Measurements from ENCODE around the gene PRRT1B. TPM values are rescaled to one million over a fixed set of nuclear protein-coding genes. Genes with fewer than 3 reads are reported as not detected.
A peak's percentile ranks its signal among the peaks of the same experiment; 100 is the strongest.

PRRT1B gene
- total RNA-seq (2011; cell fraction: chromatin; rRNA removed; ENCODE audit: low replicate concordance): not detected in 2 replicates
- not detected in 2 replicates for total RNA-seq (2011; cell fraction: nucleolus; rRNA removed)
- not detected in 2 replicates for total RNA-seq (2011; cell fraction: nucleoplasm; rRNA removed)
- total RNA-seq (2014; rRNA removed) (not detected in 2 replicates), total RNA-seq (2014; rRNA removed; fragmentation: Illumina TruSeq; extraction: Trizol) (not detected in 2 replicates), total RNA-seq (2015; rRNA removed; fragmentation: Illumina TruSeq; extraction: Trizol) (not detected in 2 replicates), total RNA-seq (2021) (not detected in 2 replicates), polyA plus RNA-seq (2011; rRNA removed) (not detected in 2 replicates), polyA plus RNA-seq (2014; fragmentation: Illumina TruSeq; extraction: Trizol) (not detected in 2 replicates), polyA plus RNA-seq (2014; fragmentation: Nextera tagmentation; extraction: Ambion mirVana) (not detected), polyA plus RNA-seq (2014; rRNA removed) (not detected in 2 replicates), polyA minus RNA-seq (2011; rRNA and poly(A)+ RNA removed) (not detected in 2 replicates), Bru-seq, nascent RNA (percentile 13 among the genes with signal in this experiment), BruChase-seq, experiment 1, labeled RNA remaining after a 2-hour chase (percentile 7 among the genes with signal in this experiment), BruChase-seq, experiment 2, labeled RNA remaining after a 6-hour chase (percentile 12 among the genes with signal in this experiment)
- not detected in 2 replicates for polyA plus RNA-seq (2011; cell fraction: cytosol; rRNA removed)
- not detected in 2 replicates for polyA plus RNA-seq (2011; cell fraction: nucleus; rRNA removed)
- not detected in 2 replicates for polyA plus RNA-seq (2012)
- not detected in 2 replicates for polyA minus RNA-seq (2011; cell fraction: cytosol; rRNA and poly(A)+ RNA removed)
- polyA minus RNA-seq (2011; cell fraction: nucleus; rRNA and poly(A)+ RNA removed): not detected in 2 replicates
- long read RNA-seq, experiment 1: 0 reads
- long read RNA-seq, experiment 2: 0 reads
- long read RNA-seq, experiment 3: 0 reads

- in situ Hi-C loops (cut with MboI): no loop called here
- Histone ChIP-seq H3K9me1 (ENCODE audit: control insufficient read depth, insufficient read depth, low read length) (no peaks in the 10 kb centered on the region), H3K79me2 (ENCODE audit: control insufficient read depth, insufficient read depth, low read length) (no peaks in the 10 kb centered on the region), H3K9ac (ENCODE audit: insufficient read depth in 1 of 2, low read depth in 2 of 2, low read length in 2 of 2) (no peak within 1 kb of the TSS), H3K4me2 (ENCODE audit: insufficient read depth, low read length) (no peak within 1 kb of the TSS), H3K36me3 (ENCODE audit: control insufficient read depth, insufficient read depth, low read length) (no peaks in the 10 kb centered on the region), H3K9me3 (replicated peaks; ENCODE audit: control insufficient read depth, insufficient read depth, low read depth, low read length) (peaks cover 7% of the 10 kb centered on the region), H3K27me3 (ENCODE audit: control insufficient read depth in 2 of 2, insufficient read depth in 2 of 2, low read length in 2 of 2) (peaks cover 16 to 36% of the 10 kb centered on the region in 2 experiments; a peak in 4 of 5 replicates), H2AFZ (ENCODE audit: low read depth, low read length) (no peak within 1 kb of the TSS), H3K27ac (ENCODE audit: extremely low read depth, low read depth, low read length) (no peak within 1 kb of the TSS), H3K4me3 (no peak within 1 kb of the TSS), H3K4me1 (replicated peaks in 1 of 2; ENCODE audit: control insufficient read depth in 2 of 2, insufficient read depth in 2 of 2, low read length in 2 of 2) (peaks cover 0 to 14% of the 10 kb centered on the region in 2 experiments; a peak in 1 of 5 replicates), H4K20me1 (replicated peaks; ENCODE audit: control insufficient read depth, insufficient read depth, low read length) (no peaks in the 10 kb centered on the region)
- no peak for DNase-seq (ENCODE audit: extremely low read depth in 1 of 4, low spot score in 3 of 4)
- no TSS peak for BruUV-seq (replicated peaks)
- TF ChIP-seq, protein P1, sequence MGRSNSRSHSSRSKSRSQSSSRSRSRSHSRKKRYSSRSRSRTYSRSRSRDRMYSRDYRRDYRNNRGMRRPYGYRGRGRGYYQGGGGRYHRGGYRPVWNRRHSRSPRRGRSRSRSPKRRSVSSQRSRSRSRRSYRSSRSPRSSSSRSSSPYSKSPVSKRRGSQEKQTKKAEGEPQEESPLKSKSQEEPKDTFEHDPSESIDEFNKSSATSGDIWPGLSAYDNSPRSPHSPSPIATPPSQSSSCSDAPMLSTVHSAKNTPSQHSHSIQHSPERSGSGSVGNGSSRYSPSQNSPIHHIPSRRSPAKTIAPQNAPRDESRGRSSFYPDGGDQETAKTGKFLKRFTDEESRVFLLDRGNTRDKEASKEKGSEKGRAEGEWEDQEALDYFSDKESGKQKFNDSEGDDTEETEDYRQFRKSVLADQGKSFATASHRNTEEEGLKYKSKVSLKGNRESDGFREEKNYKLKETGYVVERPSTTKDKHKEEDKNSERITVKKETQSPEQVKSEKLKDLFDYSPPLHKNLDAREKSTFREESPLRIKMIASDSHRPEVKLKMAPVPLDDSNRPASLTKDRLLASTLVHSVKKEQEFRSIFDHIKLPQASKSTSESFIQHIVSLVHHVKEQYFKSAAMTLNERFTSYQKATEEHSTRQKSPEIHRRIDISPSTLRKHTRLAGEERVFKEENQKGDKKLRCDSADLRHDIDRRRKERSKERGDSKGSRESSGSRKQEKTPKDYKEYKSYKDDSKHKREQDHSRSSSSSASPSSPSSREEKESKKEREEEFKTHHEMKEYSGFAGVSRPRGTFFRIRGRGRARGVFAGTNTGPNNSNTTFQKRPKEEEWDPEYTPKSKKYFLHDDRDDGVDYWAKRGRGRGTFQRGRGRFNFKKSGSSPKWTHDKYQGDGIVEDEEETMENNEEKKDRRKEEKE (IDR thresholded peaks at IDR 0.05; ENCODE audit: borderline replicate concordance in 1 of 2, control insufficient read depth in 1 of 2, low read depth in 2 of 2, low read length in 1 of 2): no peak
- TF ChIP-seq ZNF277 (CRISPR knock-in tag; IDR thresholded peaks at IDR 0.05; ENCODE audit: borderline replicate concordance) (no peak), TGIF2 (CRISPR knock-in tag; IDR thresholded peaks at IDR 0.05) (no peak), RFX5 (IDR thresholded peaks at IDR 0.05; ENCODE audit: low read depth, low read length) (no peak)
- TF ChIP-seq, protein P2, sequence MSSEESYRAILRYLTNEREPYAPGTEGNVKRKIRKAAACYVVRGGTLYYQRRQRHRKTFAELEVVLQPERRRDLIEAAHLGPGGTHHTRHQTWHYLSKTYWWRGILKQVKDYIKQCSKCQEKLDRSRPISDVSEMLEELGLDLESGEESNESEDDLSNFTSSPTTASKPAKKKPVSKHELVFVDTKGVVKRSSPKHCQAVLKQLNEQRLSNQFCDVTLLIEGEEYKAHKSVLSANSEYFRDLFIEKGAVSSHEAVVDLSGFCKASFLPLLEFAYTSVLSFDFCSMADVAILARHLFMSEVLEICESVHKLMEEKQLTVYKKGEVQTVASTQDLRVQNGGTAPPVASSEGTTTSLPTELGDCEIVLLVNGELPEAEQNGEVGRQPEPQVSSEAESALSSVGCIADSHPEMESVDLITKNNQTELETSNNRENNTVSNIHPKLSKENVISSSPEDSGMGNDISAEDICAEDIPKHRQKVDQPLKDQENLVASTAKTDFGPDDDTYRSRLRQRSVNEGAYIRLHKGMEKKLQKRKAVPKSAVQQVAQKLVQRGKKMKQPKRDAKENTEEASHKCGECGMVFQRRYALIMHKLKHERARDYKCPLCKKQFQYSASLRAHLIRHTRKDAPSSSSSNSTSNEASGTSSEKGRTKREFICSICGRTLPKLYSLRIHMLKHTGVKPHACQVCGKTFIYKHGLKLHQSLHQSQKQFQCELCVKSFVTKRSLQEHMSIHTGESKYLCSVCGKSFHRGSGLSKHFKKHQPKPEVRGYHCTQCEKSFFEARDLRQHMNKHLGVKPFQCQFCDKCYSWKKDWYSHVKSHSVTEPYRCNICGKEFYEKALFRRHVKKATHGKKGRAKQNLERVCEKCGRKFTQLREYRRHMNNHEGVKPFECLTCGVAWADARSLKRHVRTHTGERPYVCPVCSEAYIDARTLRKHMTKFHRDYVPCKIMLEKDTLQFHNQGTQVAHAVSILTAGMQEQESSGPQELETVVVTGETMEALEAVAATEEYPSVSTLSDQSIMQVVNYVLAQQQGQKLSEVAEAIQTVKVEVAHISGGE (CRISPR knock-in tag; IDR thresholded peaks at IDR 0.05): 0 out of 6 replicates have a peak, but pooled peaks of 1 of the 3 experiments have one; percentile 34
- FAIRE-seq: no peak
- intact Hi-C loops (cut with micrococcal nuclease): no loop called here
- ChIA-PET CTCF (ENCODE audit: low intra/inter-chr PET ratio) (interaction anchor here (0.6 kb wide), 1 partner anchor 69 kb away, joined by 4 read pairs; no protein-coding TSS in a partner anchor), POLR2A (interaction anchor here (0.6 kb wide), 1 partner anchor 173 kb away, joined by 3 read pairs; no protein-coding TSS in a partner anchor)
- ATAC-seq: no peak
- WGBS (ENCODE audit: insufficient coverage, low coverage, missing lambda C conversion rate): 54% methylated on average over 41 of the region's 50 CpGs
Measured at GRCh38 chr9:131545003-131545785, at the start of gene PRRT1B. Gene PRRT1B, plus strand, starts transcription at chr9:131545523. Its CDS starts 93 bp downstream, at chr9:131545616.
